Endothelial cell of hepatic sinusoid (primary cell): ENCODE measurements around the gene ADAR.

ENCODE experiments used
- in situ Hi-C: cut with HindIII; loops from 2 replicates; pipeline ENCODE4 v1.10.0; 2017; ENCODE audit warnings: low sequenced_read_pairs

Gene ADAR

GRCh38 chr1:154533952-154534844 lies 73.8 kb downstream of the ADAR start:
- in situ Hi-C loops, result loop anchor here (5.0 kb wide), 1 partner anchor 92 kb away; no protein-coding TSS in a partner anchor
